ENCODE results near the gene OR1L4. TPM values are rescaled to one million over a fixed set of nuclear protein-coding genes. Genes with fewer than 3 reads are reported as not detected.

OR1L4 gene
- total RNA-seq, 1 donor from 2014 or later = not detected

DNA sequence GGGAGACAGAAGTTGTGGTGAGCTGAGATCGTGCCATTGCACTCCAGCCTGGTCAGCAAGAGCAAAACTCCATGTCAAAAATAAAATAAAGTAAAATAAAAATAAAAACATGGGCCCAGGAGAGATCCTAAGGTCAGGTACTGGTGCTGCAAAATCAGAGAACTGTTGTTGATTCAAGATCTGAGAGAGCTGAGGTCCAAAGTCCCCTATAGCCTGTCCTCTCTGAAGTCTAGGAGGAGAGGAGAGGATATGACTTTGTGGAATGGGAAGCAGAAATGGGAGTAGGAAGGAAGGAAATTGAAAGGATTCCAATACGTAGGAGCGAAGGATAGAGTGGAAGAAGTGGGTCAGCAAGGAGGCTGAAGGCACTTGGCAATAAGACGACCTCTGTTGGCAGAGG is 4.6 kb upstream of the OR1L4 start:
- no peaks in the 10 kb centered on the region for H3K36me3 Mint-ChIP-seq
- H3K27me3 ChIP-seq = no peaks in the 10 kb centered on the region
- peaks cover 9% of the 10 kb centered on the region for H3K9me3 ChIP-seq (ENCODE audit: low read depth)
- no peaks in the 10 kb centered on the region for H3K4me1 Mint-ChIP-seq
- no peaks in the 10 kb centered on the region for H3K36me3 ChIP-seq
- no peak for TF ChIP-seq EZH2 (IDR thresholded peaks at IDR 0.05)
- TF ChIP-seq EZH2phosphoT487 (IDR thresholded peaks at IDR 0.05) = no peak
- TF ChIP-seq, protein P1, sequence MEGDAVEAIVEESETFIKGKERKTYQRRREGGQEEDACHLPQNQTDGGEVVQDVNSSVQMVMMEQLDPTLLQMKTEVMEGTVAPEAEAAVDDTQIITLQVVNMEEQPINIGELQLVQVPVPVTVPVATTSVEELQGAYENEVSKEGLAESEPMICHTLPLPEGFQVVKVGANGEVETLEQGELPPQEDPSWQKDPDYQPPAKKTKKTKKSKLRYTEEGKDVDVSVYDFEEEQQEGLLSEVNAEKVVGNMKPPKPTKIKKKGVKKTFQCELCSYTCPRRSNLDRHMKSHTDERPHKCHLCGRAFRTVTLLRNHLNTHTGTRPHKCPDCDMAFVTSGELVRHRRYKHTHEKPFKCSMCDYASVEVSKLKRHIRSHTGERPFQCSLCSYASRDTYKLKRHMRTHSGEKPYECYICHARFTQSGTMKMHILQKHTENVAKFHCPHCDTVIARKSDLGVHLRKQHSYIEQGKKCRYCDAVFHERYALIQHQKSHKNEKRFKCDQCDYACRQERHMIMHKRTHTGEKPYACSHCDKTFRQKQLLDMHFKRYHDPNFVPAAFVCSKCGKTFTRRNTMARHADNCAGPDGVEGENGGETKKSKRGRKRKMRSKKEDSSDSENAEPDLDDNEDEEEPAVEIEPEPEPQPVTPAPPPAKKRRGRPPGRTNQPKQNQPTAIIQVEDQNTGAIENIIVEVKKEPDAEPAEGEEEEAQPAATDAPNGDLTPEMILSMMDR (IDR thresholded peaks at IDR 0.05) = no peak
- H3K27me3 Mint-ChIP-seq (ENCODE audit: insufficient read depth, low read depth) = peaks cover 3% of the 10 kb centered on the region
- no peak overlapping the region for H3K27ac ChIP-seq
- no peak overlapping the region for H3K27ac Mint-ChIP-seq
- H3K9me3 Mint-ChIP-seq = no peaks in the 10 kb centered on the region
- H3K4me3 Mint-ChIP-seq = no peak overlapping the region
- H3K4me2 ChIP-seq = no peak overlapping the region
- no peak for DNase-seq (ENCODE audit: low spot score)
- H3F3A ChIP-seq (ENCODE audit: low read depth) = no peaks in the 10 kb centered on the region
- H3K4me1 ChIP-seq = no peaks in the 10 kb centered on the region
- no peak overlapping the region for H3K9ac ChIP-seq
- H2AFZ ChIP-seq (replicated peaks) = no peak overlapping the region
- H4K20me1 ChIP-seq (ENCODE audit: low read depth) = no peaks in the 10 kb centered on the region
- no peaks in the 10 kb centered on the region for H3K79me2 ChIP-seq (ENCODE audit: low read depth)
- no peak overlapping the region for H3K4me3 ChIP-seq

GRCh38 chr9:122742003-122742402 is 18.2 kb downstream of the OR1L4 start, which contains the start of gene OR1L6:
TSS of gene OR1L6 (plus strand) at chr9:122742303. CDS start at chr9:122749848, 7,545 bp downstream.
- Histone ChIP-seq H3K4me2 (no peak within 1 kb of the TSS), H3F3A (ENCODE audit: low read depth) (no peaks in the 10 kb centered on the region), H3K27ac (no peak within 1 kb of the TSS), H3K79me2 (ENCODE audit: low read depth) (no peaks in the 10 kb centered on the region), H4K20me1 (ENCODE audit: low read depth) (no peaks in the 10 kb centered on the region), H2AFZ (replicated peaks) (no peak within 1 kb of the TSS), H3K9me3 (ENCODE audit: low read depth) (peaks cover 16% of the 10 kb centered on the region), H3K4me3 (no peak within 1 kb of the TSS), H3K9ac (no peak within 1 kb of the TSS), H3K27me3 (no peaks in the 10 kb centered on the region), H3K36me3 (peaks cover 3% of the 10 kb centered on the region), H3K4me1 (no peaks in the 10 kb centered on the region)
- no peak for DNase-seq (ENCODE audit: low spot score)
- Mint-ChIP-seq H3K4me3 (no peak within 1 kb of the TSS), H3K27ac (no peak within 1 kb of the TSS), H3K9me3 (peaks cover 2% of the 10 kb centered on the region), H3K4me1 (no peaks in the 10 kb centered on the region), H3K27me3 (ENCODE audit: insufficient read depth, low read depth) (peaks cover 7% of the 10 kb centered on the region), H3K36me3 (no peaks in the 10 kb centered on the region)
- no peak for TF ChIP-seq EZH2 (IDR thresholded peaks at IDR 0.05)
- no peak for TF ChIP-seq EZH2phosphoT487 (IDR thresholded peaks at IDR 0.05)
- TF ChIP-seq, protein P1 (IDR thresholded peaks at IDR 0.05) = no peak

DNA sequence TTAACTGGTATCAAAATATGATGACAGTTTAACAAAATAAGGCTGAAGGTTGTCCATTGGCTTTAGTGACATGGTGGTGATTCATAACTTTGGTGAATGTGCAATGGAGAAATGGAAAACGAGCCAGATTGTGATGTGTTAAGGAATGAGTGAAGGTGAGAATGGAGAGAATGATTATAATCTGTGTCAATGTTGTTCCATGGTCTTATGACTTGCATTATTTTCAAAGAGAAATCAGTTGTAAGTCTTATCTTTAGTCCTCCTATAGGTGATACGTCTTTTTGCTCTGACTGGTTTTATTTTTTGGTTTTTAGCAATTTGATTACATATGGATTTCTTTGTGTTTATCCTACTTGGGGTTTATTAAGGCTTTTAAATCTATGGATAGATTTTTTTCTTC is 31.0 kb downstream of the OR1L4 start:
- Histone ChIP-seq H3K27me3 (no peaks in the 10 kb centered on the region), H4K20me1 (ENCODE audit: low read depth) (no peaks in the 10 kb centered on the region), H3K79me2 (ENCODE audit: low read depth) (no peaks in the 10 kb centered on the region), H3K9ac (no peak overlapping the region), H3K36me3 (no peaks in the 10 kb centered on the region), H3K4me1 (no peaks in the 10 kb centered on the region), H3F3A (ENCODE audit: low read depth) (no peaks in the 10 kb centered on the region), H3K27ac (no peak overlapping the region), H3K9me3 (ENCODE audit: low read depth) (no peaks in the 10 kb centered on the region), H3K4me2 (no peak overlapping the region), H2AFZ (replicated peaks) (no peak overlapping the region), H3K4me3 (no peak overlapping the region)
- no peak overlapping the region for H3K27ac Mint-ChIP-seq
- H3K4me3 Mint-ChIP-seq = no peak overlapping the region
- DNase-seq (ENCODE audit: low spot score) = no peak
- H3K4me1 Mint-ChIP-seq = no peaks in the 10 kb centered on the region
- H3K9me3 Mint-ChIP-seq = no peaks in the 10 kb centered on the region
- TF ChIP-seq EZH2phosphoT487 (IDR thresholded peaks at IDR 0.05) = no peak
- TF ChIP-seq, protein P1 (IDR thresholded peaks at IDR 0.05) = no peak
- TF ChIP-seq EZH2 (IDR thresholded peaks at IDR 0.05) = no peak
- H3K27me3 Mint-ChIP-seq (ENCODE audit: insufficient read depth, low read depth) = peaks cover 6% of the 10 kb centered on the region
- H3K36me3 Mint-ChIP-seq = no peaks in the 10 kb centered on the region

All from neural progenitor cell (in vitro differentiated cells).